GM13977 (cell line): ENCODE measurements around the gene CFAP20DC.
"Not testable (repeated sequence)": the region's sequence is repeated elsewhere in the genome, so short reads cannot be mapped to it uniquely, and the experiment has no call there.

Source experiments
- DNase-seq: peaks from one replicate; pipeline ENCODE4 v3.0.0; 2012; ENCODE audit warnings: low spot score
- CTCF ChIP-seq: IDR thresholded peaks from 2 replicates; pipeline ENCODE4 v1.5.1; 2012; ENCODE audit warnings: mild to moderate bottlenecking, control low read depth; ENCODE audit not compliant: insufficient read depth; ENCODE audit errors: extremely low read depth, missing control alignments
- in situ Hi-C: fragments of 300-500 bp; cut with MboI; formaldehyde crosslinking; loops from one replicate; pipeline ENCODE4 v1.12.0; 2022; ENCODE audit warnings: low sequenced_read_pairs, low pct_unique_long_range_greater_than_20kb, mixed read lengths, inconsistent platforms; ENCODE audit not compliant: unreplicated experiment

The CFAP20DC gene

GRCh38 chr3:58858126-58858525 is 191.7 kb downstream of the CFAP20DC start:
- DNase-seq: no peak
- no peak for TF ChIP-seq CTCF
- in situ Hi-C loops: no loop called here

- DNase-seq: no peak
- no peak for TF ChIP-seq CTCF
- in situ Hi-C loops: no loop called here
These were observed 192.4 kb downstream of the CFAP20DC start for GRCh38 chr3:58857402-58857801.

- no peak for TF ChIP-seq CTCF
- DNase-seq: no peak
- in situ Hi-C loops: no loop called here
These were observed 201.0 kb downstream of the CFAP20DC start for GRCh38 chr3:58848826-58849225.

GRCh38 chr3:58842050-58842747 is 207.6 kb downstream of the CFAP20DC start:
- in situ Hi-C loops: not testable (repeated sequence)

GRCh38 chr3:58840949-58841348 is 208.9 kb downstream of the CFAP20DC start:
- TF ChIP-seq CTCF: no peak
- DNase-seq: no peak
- in situ Hi-C loops: no loop called here

More at GRCh38 chr3:58842050-58842747, 207.6 kb downstream of the CFAP20DC start:
- not testable (repeated sequence) for DNase-seq

GRCh38 chr3:58839964-58840363 is 209.9 kb downstream of the CFAP20DC start:
- no peak for TF ChIP-seq CTCF
- in situ Hi-C loops: no loop called here
- no peak for DNase-seq

- no peak for TF ChIP-seq CTCF
- DNase-seq: no peak
- in situ Hi-C loops: no loop called here
These were observed 210.6 kb downstream of the CFAP20DC start for GRCh38 chr3:58839187-58839586.
